Measurements from ENCODE around the gene SYNPR.

DNA sequence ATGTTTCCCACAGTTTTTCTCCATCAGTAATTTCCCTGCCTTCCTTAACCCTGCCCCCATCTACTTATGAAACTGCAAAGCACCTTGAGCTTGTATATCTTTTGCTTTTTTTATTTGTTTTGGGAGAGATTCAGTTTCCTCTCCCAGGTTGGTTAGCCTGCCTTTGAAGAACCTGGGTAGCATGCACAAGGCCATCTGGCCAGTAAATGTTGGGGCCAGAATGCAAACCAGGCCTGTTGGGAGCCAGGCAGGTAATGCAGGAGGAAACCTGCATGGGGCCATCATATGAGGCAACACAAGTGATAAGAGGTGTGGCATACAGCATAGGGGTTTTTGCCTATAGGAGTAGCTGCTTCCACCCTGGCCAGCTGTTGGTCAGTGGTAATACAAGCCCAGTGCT is 17.7 kb downstream of the SYNPR start:
- TF ChIP-seq, protein P1, sequence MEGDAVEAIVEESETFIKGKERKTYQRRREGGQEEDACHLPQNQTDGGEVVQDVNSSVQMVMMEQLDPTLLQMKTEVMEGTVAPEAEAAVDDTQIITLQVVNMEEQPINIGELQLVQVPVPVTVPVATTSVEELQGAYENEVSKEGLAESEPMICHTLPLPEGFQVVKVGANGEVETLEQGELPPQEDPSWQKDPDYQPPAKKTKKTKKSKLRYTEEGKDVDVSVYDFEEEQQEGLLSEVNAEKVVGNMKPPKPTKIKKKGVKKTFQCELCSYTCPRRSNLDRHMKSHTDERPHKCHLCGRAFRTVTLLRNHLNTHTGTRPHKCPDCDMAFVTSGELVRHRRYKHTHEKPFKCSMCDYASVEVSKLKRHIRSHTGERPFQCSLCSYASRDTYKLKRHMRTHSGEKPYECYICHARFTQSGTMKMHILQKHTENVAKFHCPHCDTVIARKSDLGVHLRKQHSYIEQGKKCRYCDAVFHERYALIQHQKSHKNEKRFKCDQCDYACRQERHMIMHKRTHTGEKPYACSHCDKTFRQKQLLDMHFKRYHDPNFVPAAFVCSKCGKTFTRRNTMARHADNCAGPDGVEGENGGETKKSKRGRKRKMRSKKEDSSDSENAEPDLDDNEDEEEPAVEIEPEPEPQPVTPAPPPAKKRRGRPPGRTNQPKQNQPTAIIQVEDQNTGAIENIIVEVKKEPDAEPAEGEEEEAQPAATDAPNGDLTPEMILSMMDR (IDR thresholded peaks at IDR 0.05): no peak
- TF ChIP-seq EP300 (IDR thresholded peaks at IDR 0.05): no peak
